HUES64 (cell line): ENCODE results near the gene LEPROT.

Source experiments
- H3K27ac ChIP-seq: 2 replicates; pipeline ENCODE4 v1.7.0; 2013; ENCODE audit warnings: low read depth, low read length, inconsistent platforms
- H3K27me3 ChIP-seq: 2 replicates; pipeline ENCODE4 v1.6.1; 2013; ENCODE audit warnings: mild to moderate bottlenecking, low read length; ENCODE audit not compliant: insufficient read depth
- H3K36me3 ChIP-seq: 2 replicates; pipeline ENCODE4 v1.6.1; 2013; ENCODE audit warnings: mild to moderate bottlenecking, low read length; ENCODE audit not compliant: insufficient read depth
- H3K4me1 ChIP-seq: 2 replicates; pipeline ENCODE4 v1.6.1; 2013; ENCODE audit warnings: mild to moderate bottlenecking, low read length, moderate library complexity; ENCODE audit not compliant: insufficient read depth
- H3K4me3 ChIP-seq: 2 replicates; pipeline ENCODE4 v1.5.1; 2013; ENCODE audit warnings: mild to moderate bottlenecking, low read length, moderate library complexity
- H3K9ac ChIP-seq: 2 replicates; pipeline ENCODE4 v1.6.1; 2013; ENCODE audit warnings: mild to moderate bottlenecking, low read depth, low read length
- H3K9me3 ChIP-seq: 2 replicates; pipeline ENCODE4 v1.6.1; 2013; ENCODE audit warnings: low read depth, low read length; ENCODE audit not compliant: insufficient read depth
- WGBS: fragments of 150-250, 120-280 bp; methylation state at CpG from one replicate; pipeline ENCODE4 v1.1.7; 2013; ENCODE audit warnings: missing lambda C conversion rate; 5-methylcytosine and 5-hydroxymethylcytosine counted together

LEPROT gene

GRCh38 chr1:65478379-65479026 is 58.0 kb downstream of the LEPROT start:
- no peak overlapping the region for H3K27ac ChIP-seq
- H3K27me3 ChIP-seq, result no peaks in the 10 kb centered on the region
- no peak overlapping the region for H3K9ac ChIP-seq
- no peaks in the 10 kb centered on the region for H3K4me1 ChIP-seq
- WGBS, result 83% methylated on average over 2 of the region's 3 CpGs
- no peaks in the 10 kb centered on the region for H3K9me3 ChIP-seq
- no peaks in the 10 kb centered on the region for H3K36me3 ChIP-seq
- H3K4me3 ChIP-seq, result no peak overlapping the region

GRCh38 chr1:65479554-65480204 is 59.2 kb downstream of the LEPROT start:
- 93% methylated on average over 4 of the region's 4 CpGs for WGBS

GRCh38 chr1:65480684-65481405 is 60.4 kb downstream of the LEPROT start:
- H3K4me3 ChIP-seq, result no peak overlapping the region
- no peaks in the 10 kb centered on the region for H3K9me3 ChIP-seq
- no peak overlapping the region for H3K9ac ChIP-seq
- no peak overlapping the region for H3K27ac ChIP-seq
- no peaks in the 10 kb centered on the region for H3K4me1 ChIP-seq
- H3K27me3 ChIP-seq, result no peaks in the 10 kb centered on the region
- 64% methylated on average over 1 of the region's 4 CpGs for WGBS
- no peaks in the 10 kb centered on the region for H3K36me3 ChIP-seq

More at GRCh38 chr1:65479554-65480204, 59.2 kb downstream of the LEPROT start:
- no peaks in the 10 kb centered on the region for H3K36me3 ChIP-seq
- no peak overlapping the region for H3K9ac ChIP-seq
- no peaks in the 10 kb centered on the region for H3K27me3 ChIP-seq
- H3K4me1 ChIP-seq, result no peaks in the 10 kb centered on the region
- H3K9me3 ChIP-seq, result no peaks in the 10 kb centered on the region
- no peak overlapping the region for H3K4me3 ChIP-seq
- H3K27ac ChIP-seq, result no peak overlapping the region

- no peak overlapping the region for H3K4me3 ChIP-seq
- 97% methylated on average over 7 of the region's 8 CpGs for WGBS
- no peaks in the 10 kb centered on the region for H3K4me1 ChIP-seq
- no peaks in the 10 kb centered on the region for H3K27me3 ChIP-seq
- H3K9me3 ChIP-seq, result no peaks in the 10 kb centered on the region
- no peaks in the 10 kb centered on the region for H3K36me3 ChIP-seq
- no peak overlapping the region for H3K27ac ChIP-seq
- H3K9ac ChIP-seq, result no peak overlapping the region
Measured at GRCh38 chr1:65483993-65484754, 63.7 kb downstream of the LEPROT start.
